Spleen (tissue), 11 donors: ENCODE measurements around the gene FOXP1. TPM values are rescaled to one million over a fixed set of nuclear protein-coding genes. Genes with fewer than 3 reads are reported as not detected.

Experiments used
- DNase-seq: peaks from one replicate; pipeline ENCODE4 v3.0.0-alpha.2; 2020
- H3K27ac ChIP-seq, 8 donors: fragments of 200-600 bp; sonication (generic) in 7 of 8; 1 replicate in 4 of 8; 2 replicates in 4 of 8; pipeline versions ENCODE4 v1.5.0 to v1.8.0; 2016 to 2021; ENCODE audit warnings: inconsistent platforms in 4 of 8, mild to moderate bottlenecking in 4 of 8, moderate library complexity in 1 of 8
- H3K27me3 ChIP-seq, 7 donors: fragments of 200-600 bp; sonication (generic) in 6 of 7; replicated peaks in 1 of 7; 1 replicate in 4 of 7; 2 replicates in 3 of 7; pipeline versions ENCODE4 v1.5.0 to v1.8.0; 2016 to 2021; ENCODE audit warnings: inconsistent platforms in 3 of 7, mild to moderate bottlenecking in 1 of 7
- H3K36me3 ChIP-seq, 6 donors: fragments of 200-600 bp; sonication (generic) in 5 of 6; 1 replicate in 4 of 6; 2 replicates in 2 of 6; pipeline versions ENCODE4 v1.5.0 to v1.8.0; 2016 to 2021; ENCODE audit warnings: inconsistent platforms in 2 of 6
- H3K4me1 ChIP-seq, 6 donors: fragments of 200-600 bp; sonication (generic) in 5 of 6; 1 replicate in 3 of 6; 2 replicates in 3 of 6; pipeline versions ENCODE4 v1.5.0 to v1.8.0; 2016 to 2021; ENCODE audit warnings: inconsistent platforms in 3 of 6
- H3K4me3 ChIP-seq, 8 donors: fragments of 200-600 bp; sonication (generic) in 7 of 8; 1 replicate in 4 of 8; 2 replicates in 4 of 8; pipeline versions ENCODE4 v1.5.0 to v1.8.0; 2016 to 2021; ENCODE audit warnings: inconsistent platforms in 4 of 8, mild to moderate bottlenecking in 4 of 8, moderate library complexity in 2 of 8
- H3K9me3 ChIP-seq, 8 donors: fragments of 200-600 bp; sonication (generic) in 7 of 8; 1 replicate in 4 of 8; 2 replicates in 4 of 8; pipeline versions ENCODE4 v1.5.0 to v1.8.0; 2016 to 2021; ENCODE audit warnings: inconsistent platforms in 4 of 8
- POLR2A ChIP-seq, 3 donors: fragments of 450-650 bp; IDR thresholded peaks; one replicate each; pipeline ENCODE4 v1.5.1; 2017; ENCODE audit warnings: antibody characterized with exemption in 3 of 3, mild to moderate bottlenecking in 1 of 3
- POLR2AphosphoS5 ChIP-seq, 3 donors: sonication (generic); formaldehyde crosslinking; IDR thresholded peaks; one replicate each; pipeline ENCODE4 v1.5.1; 2017; ENCODE audit warnings: antibody characterized with exemption in 3 of 3
- WGBS, 5 donors: extraction: QIAGEN DNeasy Blood & Tissue Kit in 3 of 5; methylation state at CpG; one replicate each; pipeline versions ENCODE4 v1.1.5 to v1.1.7; 2013 to 2018; 5-methylcytosine and 5-hydroxymethylcytosine counted together
- intact Hi-C: fragments of 100-400 bp; cut with DNase I; formaldehyde crosslinking; loops from one replicate; pipeline ENCODE4 v1.15.0; 2023; ENCODE audit warnings: low total_unique reads
- polyA plus RNA-seq, 3 donors: library from polyadenylated mRNA; stranded (reverse); fragments of 200-250 nt; gene quantifications; one replicate each; pipeline ENCODE4 v1.2.1, GENCODE V29; 2013
- total RNA-seq, 7 donors: library from RNA; depleted of rRNA in 3 of 7; stranded (reverse); fragments of >200 nt in 3 of 7; fragmentation: NEBNext Ultra II Directional in 4 of 7; extraction: Animal tissue kit (Norgen Biotek cat#: 25700) in 4 of 7; gene quantifications; one replicate each; pipeline versions ENCODE4 v1.1.0 to v1.2.1, GENCODE V29; 2016 to 2021
- TF ChIP-seq, protein P1 (sequence below), 11 experiments: fragments of 200-600 bp in 7 of 11; fragments of 450-650 bp in 4 of 11; sonication (generic) in 4 of 11; IDR thresholded peaks in 8 of 11; conservative IDR thresholded peaks in 3 of 11; 1 replicate in 7 of 11; 2 replicates in 4 of 11; pipeline versions ENCODE4 v1.4.0 to v1.8.0; 2016 to 2021; ENCODE audit warnings: antibody characterized with exemption in 11 of 11, inconsistent platforms in 4 of 11, mild to moderate bottlenecking in 1 of 11
- donor health status: healthy with polysubstance abuse.
- donor health status: DM: no; HTN: no; CAD: no; lungs with moderate emphysema.
- donor health status: DM: no; HTN: no; CAD: no.
- donor health status: Bipolar disorder and iron deficiency.
- donor health status: healthy.
- donor health status: DM: no; HTN: no; CAD: no.
- donor health status: DM: yes; HTN: yes; CAD: no.

Gene FOXP1
- total and polyA plus RNA-seq, 10 donors = 11.1 to 202 (median 153) TPM

DNA sequence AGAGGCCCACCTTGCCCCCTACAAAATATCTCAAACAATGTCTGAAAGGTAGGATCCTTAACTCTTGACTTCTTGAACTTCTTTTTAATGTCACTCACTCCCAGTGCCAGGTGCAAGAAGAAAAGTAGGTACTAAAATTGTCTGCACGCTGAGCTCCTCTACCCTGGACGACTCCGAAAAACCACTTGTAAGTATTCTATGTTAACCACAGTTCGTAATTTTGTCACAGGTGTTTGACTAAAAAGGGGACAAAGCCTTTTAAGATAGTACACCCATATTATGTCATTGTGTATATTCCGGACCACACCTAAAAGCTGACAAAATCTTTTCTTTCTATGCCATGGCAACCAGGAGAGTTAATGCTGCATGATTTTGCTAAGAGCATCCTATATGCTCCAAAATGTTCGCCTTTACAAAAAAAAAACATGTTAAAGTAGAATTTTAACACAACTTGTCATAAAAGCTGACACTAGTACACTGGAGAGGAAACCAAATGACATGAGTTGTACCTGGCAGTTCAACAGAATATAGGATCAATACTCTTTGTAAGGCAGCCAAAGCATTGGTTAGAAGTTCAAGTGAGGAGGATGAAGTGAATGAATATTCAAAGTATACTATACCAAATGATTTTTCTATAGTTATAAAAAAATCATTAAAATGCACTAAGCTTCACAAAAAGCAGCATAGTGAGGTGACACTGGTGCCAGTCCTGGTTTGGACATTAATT lies 210.5 kb downstream of the FOXP1 start:
- 68 to 87% (median 84%) methylated on average over 6 of the region's 6 CpGs for WGBS, 5 donors
- intact Hi-C loops = no loop called here
- no peak for DNase-seq
- H3K4me1 ChIP-seq = peaks cover 0 to 77% (median 9%) of the 10 kb centered on the region in 6 donors
- TF ChIP-seq, protein P1, sequence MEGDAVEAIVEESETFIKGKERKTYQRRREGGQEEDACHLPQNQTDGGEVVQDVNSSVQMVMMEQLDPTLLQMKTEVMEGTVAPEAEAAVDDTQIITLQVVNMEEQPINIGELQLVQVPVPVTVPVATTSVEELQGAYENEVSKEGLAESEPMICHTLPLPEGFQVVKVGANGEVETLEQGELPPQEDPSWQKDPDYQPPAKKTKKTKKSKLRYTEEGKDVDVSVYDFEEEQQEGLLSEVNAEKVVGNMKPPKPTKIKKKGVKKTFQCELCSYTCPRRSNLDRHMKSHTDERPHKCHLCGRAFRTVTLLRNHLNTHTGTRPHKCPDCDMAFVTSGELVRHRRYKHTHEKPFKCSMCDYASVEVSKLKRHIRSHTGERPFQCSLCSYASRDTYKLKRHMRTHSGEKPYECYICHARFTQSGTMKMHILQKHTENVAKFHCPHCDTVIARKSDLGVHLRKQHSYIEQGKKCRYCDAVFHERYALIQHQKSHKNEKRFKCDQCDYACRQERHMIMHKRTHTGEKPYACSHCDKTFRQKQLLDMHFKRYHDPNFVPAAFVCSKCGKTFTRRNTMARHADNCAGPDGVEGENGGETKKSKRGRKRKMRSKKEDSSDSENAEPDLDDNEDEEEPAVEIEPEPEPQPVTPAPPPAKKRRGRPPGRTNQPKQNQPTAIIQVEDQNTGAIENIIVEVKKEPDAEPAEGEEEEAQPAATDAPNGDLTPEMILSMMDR (IDR thresholded peaks at IDR 0.05 in 8 of 11, conservative IDR thresholded peaks at IDR 0.05 in 3 of 11) = no peak
- no peak for TF ChIP-seq POLR2A (IDR thresholded peaks at IDR 0.05)
- no peak for TF ChIP-seq POLR2AphosphoS5 (IDR thresholded peaks at IDR 0.05)
- H3K27ac ChIP-seq = peak overlapping the region in 1 of 8 donors; percentile 18
- no peak overlapping the region for H3K4me3 ChIP-seq
- H3K27me3 ChIP-seq = no peaks in the 10 kb centered on the region
- H3K36me3 ChIP-seq = no peaks in the 10 kb centered on the region
- no peaks in the 10 kb centered on the region for H3K9me3 ChIP-seq

GRCh38 chr3:71372241-71372768 lies 211.2 kb downstream of the FOXP1 start:
- H3K9me3 ChIP-seq = no peaks in the 10 kb centered on the region
- H3K4me1 ChIP-seq = peaks cover 0 to 76% (median 8%) of the 10 kb centered on the region in 6 donors
- intact Hi-C loops = no loop called here
- no peak overlapping the region for H3K4me3 ChIP-seq
- H3K36me3 ChIP-seq = no peaks in the 10 kb centered on the region
- H3K27ac ChIP-seq = no peak overlapping the region
- H3K27me3 ChIP-seq = no peaks in the 10 kb centered on the region
- no peak for DNase-seq
- 83 to 91% (median 87%) methylated on average over 11 of the region's 11 CpGs for WGBS, 5 donors
- TF ChIP-seq POLR2AphosphoS5 (IDR thresholded peaks at IDR 0.05) (no peak), POLR2A (IDR thresholded peaks at IDR 0.05) (no peak)
- TF ChIP-seq, protein P1 (IDR thresholded peaks at IDR 0.05 in 8 of 11, conservative IDR thresholded peaks at IDR 0.05 in 3 of 11) = no peak

GRCh38 chr3:71371282-71371681 lies 212.2 kb downstream of the FOXP1 start:
- TF ChIP-seq POLR2A (IDR thresholded peaks at IDR 0.05) (no peak), POLR2AphosphoS5 (IDR thresholded peaks at IDR 0.05) (no peak)
- TF ChIP-seq, protein P1 (IDR thresholded peaks at IDR 0.05 in 8 of 11, conservative IDR thresholded peaks at IDR 0.05 in 3 of 11) = no peak
- intact Hi-C loops = no loop called here
- H3K9me3 ChIP-seq = no peaks in the 10 kb centered on the region
- no peak for DNase-seq
- H3K36me3 ChIP-seq = no peaks in the 10 kb centered on the region
- H3K4me3 ChIP-seq = no peak overlapping the region
- peaks cover 0 to 76% (median 4%) of the 10 kb centered on the region in 6 donors for H3K4me1 ChIP-seq
- H3K27ac ChIP-seq = no peak overlapping the region
- H3K27me3 ChIP-seq = no peaks in the 10 kb centered on the region
- WGBS, 5 donors = 92 to 97% (median 95%) methylated on average over 6 of the region's 6 CpGs

DNA sequence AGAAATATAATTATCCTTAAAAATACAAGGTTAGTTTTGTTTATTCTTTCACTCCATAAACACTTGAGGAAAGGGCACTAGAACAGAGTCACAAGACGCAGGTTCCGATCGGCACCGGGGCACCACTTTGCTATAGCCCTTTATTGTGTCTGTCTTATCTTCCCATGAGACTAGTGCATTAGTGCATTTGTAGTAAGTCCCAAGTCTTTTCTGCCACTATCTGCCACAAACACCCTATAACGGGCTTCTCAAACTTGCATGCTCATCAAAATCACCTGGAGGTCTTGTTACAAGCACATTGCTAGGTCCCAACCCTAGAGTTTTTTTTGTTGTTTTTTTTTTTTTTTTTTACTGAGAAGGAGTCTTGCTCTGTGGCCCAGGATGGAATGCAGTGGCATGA lies 213.1 kb downstream of the FOXP1 start:
- Histone ChIP-seq H3K36me3 (no peaks in the 10 kb centered on the region), H3K27ac (no peak overlapping the region), H3K4me1 (peaks cover 0 to 77% (median 3%) of the 10 kb centered on the region in 6 donors), H3K27me3 (no peaks in the 10 kb centered on the region), H3K9me3 (no peaks in the 10 kb centered on the region), H3K4me3 (no peak overlapping the region)
- no peak for DNase-seq
- intact Hi-C loops = no loop called here
- WGBS, 5 donors = 90 to 96% (median 94%) methylated on average over 5 of the region's 5 CpGs
- no peak for TF ChIP-seq POLR2AphosphoS5 (IDR thresholded peaks at IDR 0.05)
- TF ChIP-seq POLR2A (IDR thresholded peaks at IDR 0.05) = no peak
- TF ChIP-seq, protein P1 (IDR thresholded peaks at IDR 0.05 in 8 of 11, conservative IDR thresholded peaks at IDR 0.05 in 3 of 11) = no peak
